CD4-positive, alpha-beta T cell treated with Interleukin-6 at 100 ng/mL for 8 hours (primary cell): ENCODE measurements around the gene FANCD2.
"Not testable (repeated sequence)": the region's sequence is repeated elsewhere in the genome, so short reads cannot be mapped to it uniquely, and the experiment has no call there.

Source experiments
- DNase-seq: peaks from one replicate; pipeline ENCODE4 v3.0.0-alpha.2; 2020; ENCODE audit warnings: mixed read lengths, low spot score

Gene FANCD2

GRCh38 chr3:10026084-10026890 lies at the start of gene FANCD2:
Gene FANCD2 (plus strand): TSS chr3:10026437. CDS start chr3:10028658, 2,221 bp downstream.
- peak; percentile 84 for DNase-seq

GRCh38 chr3:9976721-9977709 lies 49.2 kb upstream of the FANCD2 start:
- no peak for DNase-seq

GRCh38 chr3:9978710-9979305 lies 47.4 kb upstream of the FANCD2 start:
- no peak for DNase-seq

- no peak for DNase-seq
Observed at GRCh38 chr3:9980251-9980650, 46.0 kb upstream of the FANCD2 start.

DNA sequence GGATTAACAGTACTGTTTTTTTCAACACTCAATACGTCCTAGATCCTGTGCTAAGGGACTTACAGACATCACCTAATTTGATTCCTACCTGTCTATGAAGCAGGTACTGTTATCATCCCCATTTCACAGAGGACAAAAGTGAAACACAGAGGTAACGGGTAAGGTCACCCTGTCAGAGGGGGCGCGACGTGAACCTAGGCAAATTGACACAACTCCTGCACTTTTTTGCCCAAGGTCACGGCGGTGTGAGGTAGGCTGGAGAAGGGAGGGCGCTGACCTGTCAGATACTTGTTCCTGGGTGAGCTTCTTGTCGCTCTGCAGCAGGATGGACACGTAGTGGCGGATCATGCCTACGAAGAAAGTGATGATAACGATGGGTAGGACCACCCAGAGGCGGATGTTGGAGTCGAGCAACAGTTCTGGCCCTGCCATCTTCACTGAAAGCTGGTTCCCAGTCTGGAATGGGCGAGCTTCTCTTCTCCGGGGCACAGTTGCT lies 40.0 kb upstream of the FANCD2 start:
- no peak for DNase-seq

DNA sequence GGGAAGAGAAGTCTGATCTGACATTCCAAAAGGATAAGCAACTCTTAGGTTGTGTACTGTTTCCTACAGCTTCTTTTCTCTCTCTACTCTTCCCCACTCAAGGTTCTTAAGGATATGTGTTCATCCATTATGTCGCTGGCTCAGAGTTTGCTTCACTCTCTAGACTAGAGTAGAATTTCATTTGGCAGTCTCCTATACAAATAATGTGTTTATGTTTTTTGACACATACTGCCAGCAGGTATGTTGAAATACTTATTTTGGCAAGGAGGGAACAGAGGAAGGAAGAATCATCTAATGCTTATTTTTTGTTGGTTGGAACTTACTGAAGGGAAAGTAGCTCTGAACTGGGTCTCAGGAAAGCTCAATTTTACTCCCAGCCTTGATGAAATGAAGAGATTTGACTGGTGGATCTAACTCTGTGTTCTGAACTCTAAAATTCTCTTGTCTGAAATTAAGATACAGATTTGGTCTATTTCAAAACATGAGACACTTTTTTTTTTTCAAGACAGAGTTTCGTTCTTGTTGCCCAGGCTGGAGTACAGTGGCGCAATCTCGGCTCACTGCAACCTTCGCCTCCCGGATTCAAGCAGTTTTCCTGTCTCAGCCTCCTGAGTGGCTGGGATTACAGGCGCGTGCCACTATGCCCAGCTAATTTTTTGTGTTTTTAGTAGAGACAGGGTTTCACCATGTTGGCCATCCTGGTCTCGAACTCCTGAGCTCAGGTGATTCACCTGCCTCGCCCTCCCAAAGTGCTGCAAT lies 32.0 kb upstream of the FANCD2 start:
- no peak for DNase-seq

DNA sequence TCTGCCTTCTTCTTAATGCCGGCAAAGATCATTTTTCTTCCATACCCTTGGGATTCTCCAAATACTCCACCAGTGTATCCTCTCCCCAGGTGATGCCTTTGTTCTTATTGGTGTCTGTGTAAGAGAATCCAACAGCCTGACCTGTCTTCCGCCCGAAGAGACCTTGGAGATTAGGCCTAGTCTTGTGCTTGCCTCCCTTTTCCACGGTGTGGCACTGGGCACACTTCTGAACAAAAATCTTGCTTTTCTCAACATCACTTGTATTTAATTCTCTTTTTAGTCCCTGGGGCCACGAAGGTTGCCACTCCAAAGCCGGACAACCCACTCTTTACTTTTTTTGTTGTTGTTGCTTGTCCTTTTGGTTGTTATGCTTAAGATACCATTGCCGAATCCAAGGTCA lies 25.6 kb upstream of the FANCD2 start:
- DNase-seq, result no peak

DNA sequence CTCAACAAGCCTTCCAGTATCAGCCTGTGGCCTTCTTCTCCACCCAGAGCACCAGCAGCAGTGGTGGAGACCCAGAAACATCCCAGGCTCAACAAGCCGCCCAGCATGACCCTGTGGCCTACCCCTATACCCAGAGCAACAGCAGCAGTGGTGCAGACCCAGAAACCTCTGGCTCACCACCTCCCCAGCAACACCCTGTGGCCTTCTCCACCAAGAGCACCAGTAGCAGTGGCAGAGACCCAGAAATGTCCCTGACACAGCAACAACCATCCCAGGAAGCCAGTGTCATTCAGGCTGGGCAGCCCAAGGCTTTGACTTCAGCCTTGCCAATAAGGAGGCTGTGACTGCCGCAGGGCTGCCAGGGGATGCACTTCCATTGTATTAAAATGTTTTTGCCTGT lies 23.3 kb upstream of the FANCD2 start:
- DNase-seq, result no peak

DNA sequence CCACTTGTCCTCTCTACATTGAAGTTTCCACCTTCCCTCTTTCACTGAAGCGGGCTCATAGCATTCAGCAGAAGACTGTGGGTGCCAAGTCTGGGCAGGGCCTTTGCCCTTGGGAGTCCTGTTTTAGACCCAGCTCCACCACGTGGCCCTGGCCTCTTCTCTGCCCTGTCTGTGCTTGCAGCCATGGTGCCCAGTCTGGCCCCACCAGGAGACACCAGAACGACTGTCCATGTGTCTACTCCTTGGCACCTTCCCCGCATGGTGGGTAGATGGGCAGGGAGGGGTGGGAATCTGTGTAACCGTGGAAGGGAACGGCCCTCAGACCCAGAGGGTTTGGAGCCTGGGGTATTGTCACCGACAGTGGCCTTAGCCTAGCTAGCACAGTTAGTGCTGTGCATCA lies 21.7 kb upstream of the FANCD2 start:
- DNase-seq, result no peak

GRCh38 chr3:10004960-10005564 lies 21.2 kb upstream of the FANCD2 start:
- no peak for DNase-seq

DNA sequence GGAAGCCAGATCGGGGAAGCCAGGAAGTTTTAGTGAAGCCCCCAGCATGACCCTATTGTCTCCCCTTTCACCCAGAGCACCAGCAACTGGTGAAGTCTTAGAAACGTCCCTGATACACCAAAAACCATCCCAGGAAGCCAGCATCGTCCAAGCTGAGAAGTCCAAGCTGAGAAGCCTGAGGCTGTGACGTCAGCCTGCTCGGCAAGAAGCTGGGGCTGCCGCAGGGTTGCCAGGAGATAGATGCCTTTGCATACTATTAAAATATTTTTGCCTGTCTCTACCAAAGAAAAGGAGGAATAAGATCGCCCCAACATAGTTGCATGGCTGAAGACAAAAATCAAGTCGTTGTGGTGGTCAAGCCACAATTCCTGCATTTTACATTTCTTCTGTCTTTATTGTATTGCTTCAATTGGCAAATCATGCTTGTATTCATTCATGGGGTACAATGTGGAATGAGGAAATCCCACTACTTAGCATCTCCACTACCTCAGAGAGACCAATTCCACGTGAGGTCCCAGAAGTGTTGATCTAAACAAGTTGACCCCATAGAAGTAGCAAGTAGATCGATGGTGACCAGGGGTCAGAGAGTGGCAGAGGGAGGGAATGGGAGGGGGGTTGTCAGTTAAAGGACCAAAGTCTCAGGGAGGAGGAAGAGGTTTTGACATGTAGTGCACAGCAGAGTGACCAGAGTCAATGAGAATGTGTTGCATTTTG lies 20.0 kb upstream of the FANCD2 start:
- no peak for DNase-seq

- DNase-seq, result no peak
Observed at GRCh38 chr3:10006762-10007090, 19.5 kb upstream of the FANCD2 start.

DNA sequence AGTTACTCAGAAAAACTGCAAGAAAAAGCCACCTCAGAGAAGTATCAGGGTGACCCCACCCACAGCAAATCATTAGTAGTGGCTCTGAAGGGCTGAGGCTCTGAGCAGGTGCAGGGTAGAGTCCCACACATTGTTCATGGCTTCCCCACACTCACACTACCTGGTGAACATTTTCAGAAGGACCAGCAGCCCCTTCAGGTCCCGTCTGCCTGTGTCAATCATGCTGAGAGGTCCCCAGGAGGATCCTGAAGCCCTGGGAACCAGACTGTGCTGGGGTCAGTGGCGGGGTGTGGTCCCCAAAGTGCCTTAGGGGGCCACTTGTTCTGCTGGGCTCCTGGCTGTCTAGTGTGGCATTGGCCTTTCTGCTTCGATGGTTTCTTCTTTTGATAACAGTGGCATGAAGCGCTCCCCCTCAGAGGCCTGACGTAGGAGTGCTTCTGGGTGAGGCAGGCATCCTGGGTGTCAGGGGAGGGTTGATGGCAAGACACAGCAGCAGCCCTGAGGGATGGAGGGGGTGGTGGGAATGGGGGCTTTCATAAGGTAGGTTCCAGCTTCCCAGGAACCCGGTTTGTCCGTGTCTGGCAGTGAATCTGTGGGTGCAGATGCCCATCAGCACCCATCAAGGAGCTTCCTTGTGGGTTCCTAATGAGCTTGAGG lies 19.0 kb upstream of the FANCD2 start:
- no peak for DNase-seq

DNA sequence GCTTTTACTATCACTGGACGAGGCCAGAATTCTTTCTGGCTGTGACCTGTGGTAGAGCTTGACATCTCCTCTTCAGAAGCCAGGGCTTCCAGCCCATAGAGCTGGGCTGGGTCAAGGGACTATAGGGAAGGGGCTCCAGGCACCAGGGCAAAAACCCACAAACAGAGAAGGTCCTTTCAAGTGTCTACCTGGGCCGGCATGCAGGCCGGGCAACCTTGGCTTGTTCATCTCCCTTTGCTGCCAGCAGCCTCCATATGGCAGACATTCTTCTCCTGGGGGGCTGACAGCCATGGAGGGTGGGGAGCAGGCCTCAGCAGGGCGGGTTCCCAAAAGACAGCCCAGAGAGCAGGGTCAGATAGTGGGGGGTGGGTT lies 18.0 kb upstream of the FANCD2 start:
- DNase-seq, result not testable (repeated sequence)

GRCh38 chr3:10008588-10009344 lies 17.5 kb upstream of the FANCD2 start:
- peak; percentile 72 for DNase-seq

DNA sequence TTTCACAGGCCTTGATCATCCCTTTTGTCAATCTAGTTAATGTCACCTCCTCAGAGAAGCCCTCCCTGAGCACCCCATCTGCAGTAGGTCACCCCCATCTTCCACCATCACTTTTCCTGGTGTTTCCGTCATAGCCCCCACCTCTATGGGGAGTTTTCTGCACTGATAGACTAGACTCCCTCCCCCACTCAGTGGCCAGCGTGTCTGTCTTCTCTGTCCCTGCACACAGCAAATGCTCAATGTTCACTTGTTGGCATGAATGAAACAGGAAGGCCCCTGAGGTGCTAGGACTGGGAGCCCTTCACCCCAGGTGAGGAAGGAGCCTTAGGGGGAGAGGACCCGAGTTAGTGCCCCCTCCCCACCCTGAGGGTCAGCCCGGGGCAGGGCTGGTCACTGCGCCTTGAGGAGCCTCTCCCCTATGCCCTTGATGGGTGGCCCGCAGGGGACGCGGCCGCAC lies 15.8 kb upstream of the FANCD2 start:
- no peak for DNase-seq

- peak; percentile 79 for DNase-seq
Observed at GRCh38 chr3:10010878-10011465, 15.3 kb upstream of the FANCD2 start.

- no peak for DNase-seq
Observed at GRCh38 chr3:10011631-10012030, 14.6 kb upstream of the FANCD2 start.

GRCh38 chr3:10012106-10012505 lies 14.1 kb upstream of the FANCD2 start:
- no peak for DNase-seq
